Neural crest cell (in vitro differentiated cells): ENCODE data around the gene UBE2L6. TPM values are rescaled to one million over a fixed set of nuclear protein-coding genes. Genes with fewer than 3 reads are reported as not detected.
A peak's percentile ranks its signal among the peaks of the same experiment; 100 is the strongest.

ENCODE experiments used
- DNase-seq: peaks from one replicate; pipeline ENCODE4 v3.0.0; 2021; ENCODE audit warnings: low read depth, mixed read lengths, low spot score
- H3K27ac Mint-ChIP-seq: one replicate; pipeline ENCODE4 v1.8.0; 2021; ENCODE audit warnings: mild to moderate bottlenecking, mixed read lengths; ENCODE audit not compliant: unreplicated experiment
- H3K27me3 Mint-ChIP-seq: 2 replicates; pipeline ENCODE4 v1.8.0; 2021; ENCODE audit warnings: low read depth, mild to moderate bottlenecking, mixed read lengths
- H3K36me3 Mint-ChIP-seq: 2 replicates; pipeline ENCODE4 v1.8.0; 2021; ENCODE audit warnings: low read depth, mild to moderate bottlenecking, mixed read lengths
- H3K4me1 Mint-ChIP-seq: 2 replicates; pipeline ENCODE4 v1.8.0; 2021; ENCODE audit warnings: mixed read lengths
- H3K4me3 Mint-ChIP-seq: one replicate; pipeline ENCODE4 v1.8.0; 2021; ENCODE audit warnings: mild to moderate bottlenecking, mixed read lengths
- H3K9me3 Mint-ChIP-seq: 2 replicates; pipeline ENCODE4 v1.8.0; 2021; ENCODE audit warnings: mixed read lengths
- CTCF ChIP-seq: fragments of 200-600 bp; sonication (generic); conservative IDR thresholded peaks from 2 replicates; pipeline ENCODE4 v1.5.0; 2021; ENCODE audit warnings: antibody characterized with exemption, mild to moderate bottlenecking
- total RNA-seq: library from RNA; stranded (reverse); gene quantifications from 2 replicates; pipeline ENCODE4 v1.2.1, GENCODE V29; 2021

Gene UBE2L6
- total RNA-seq, 1 donor from 2014 or later: 68.7 TPM

GRCh38 chr11:57513452-57513795 is 54.0 kb downstream of the UBE2L6 start:
- Mint-ChIP-seq H3K9me3 (no peaks in the 10 kb centered on the region), H3K36me3 (no peaks in the 10 kb centered on the region), H3K27me3 (peaks cover 62% of the 10 kb centered on the region), H3K4me1 (peaks cover 12% of the 10 kb centered on the region), H3K27ac (no peak overlapping the region), H3K4me3 (peak overlapping the region; percentile 86)
- no peak for TF ChIP-seq CTCF
- DNase-seq: no peak

- Mint-ChIP-seq H3K4me1 (peaks cover 12% of the 10 kb centered on the region), H3K27me3 (peaks cover 60% of the 10 kb centered on the region), H3K27ac (no peak overlapping the region), H3K36me3 (no peaks in the 10 kb centered on the region), H3K9me3 (no peaks in the 10 kb centered on the region), H3K4me3 (peak overlapping the region; percentile 86)
- no peak for TF ChIP-seq CTCF
- no peak for DNase-seq
Measured at GRCh38 chr11:57512646-57513451, 54.6 kb downstream of the UBE2L6 start.

- Mint-ChIP-seq H3K4me1 (peaks cover 12% of the 10 kb centered on the region), H3K27ac (no peak overlapping the region), H3K9me3 (no peaks in the 10 kb centered on the region), H3K27me3 (peaks cover 52% of the 10 kb centered on the region), H3K36me3 (no peaks in the 10 kb centered on the region), H3K4me3 (peak overlapping the region; percentile 21)
- no peak for TF ChIP-seq CTCF
- DNase-seq: no peak
Measured at GRCh38 chr11:57511741-57512430, 55.6 kb downstream of the UBE2L6 start.

- Mint-ChIP-seq H3K4me1 (no peaks in the 10 kb centered on the region), H3K27ac (no peak overlapping the region), H3K27me3 (peaks cover 21% of the 10 kb centered on the region), H3K36me3 (no peaks in the 10 kb centered on the region), H3K9me3 (no peaks in the 10 kb centered on the region), H3K4me3 (no peak overlapping the region)
- no peak for DNase-seq
- TF ChIP-seq CTCF: no peak
Measured at GRCh38 chr11:57508341-57509170, 58.9 kb downstream of the UBE2L6 start.

GRCh38 chr11:57506522-57506921 is 61.0 kb downstream of the UBE2L6 start:
- peaks cover under 1% of the 10 kb centered on the region for H3K27me3 Mint-ChIP-seq

More at GRCh38 chr11:57506522-57506921, 61.0 kb downstream of the UBE2L6 start:
- H3K27ac Mint-ChIP-seq: no peak overlapping the region
- no peaks in the 10 kb centered on the region for H3K4me1 Mint-ChIP-seq
- H3K9me3 Mint-ChIP-seq: no peaks in the 10 kb centered on the region
- no peaks in the 10 kb centered on the region for H3K36me3 Mint-ChIP-seq
- H3K4me3 Mint-ChIP-seq: no peak overlapping the region
- no peak for DNase-seq
- TF ChIP-seq CTCF: no peak
